Measurements from ENCODE around the gene TMEM33.

TMEM33 gene

GRCh38 chr4:41940834-41941233, 5.6 kb downstream of the TMEM33 start:
- H3K27ac ChIP-seq (ENCODE audit: low read length): no peak overlapping the region
- H2AFZ ChIP-seq (ENCODE audit: low read depth, low read length): no peak overlapping the region
- H3K4me1 ChIP-seq (ENCODE audit: low read length): peaks cover 12% of the 10 kb centered on the region
- H3K4me2 ChIP-seq (ENCODE audit: low read length): no peak overlapping the region
- H3K9ac ChIP-seq (ENCODE audit: low read length): no peak overlapping the region
- H3K4me3 ChIP-seq (ENCODE audit: low read length): no peak overlapping the region
- H3K9me3 ChIP-seq (ENCODE audit: insufficient read depth, low read length): no peaks in the 10 kb centered on the region
- TF ChIP-seq EZH2phosphoT487 (IDR thresholded peaks at IDR 0.05; ENCODE audit: low read depth): no peak
- TF ChIP-seq, protein P1, sequence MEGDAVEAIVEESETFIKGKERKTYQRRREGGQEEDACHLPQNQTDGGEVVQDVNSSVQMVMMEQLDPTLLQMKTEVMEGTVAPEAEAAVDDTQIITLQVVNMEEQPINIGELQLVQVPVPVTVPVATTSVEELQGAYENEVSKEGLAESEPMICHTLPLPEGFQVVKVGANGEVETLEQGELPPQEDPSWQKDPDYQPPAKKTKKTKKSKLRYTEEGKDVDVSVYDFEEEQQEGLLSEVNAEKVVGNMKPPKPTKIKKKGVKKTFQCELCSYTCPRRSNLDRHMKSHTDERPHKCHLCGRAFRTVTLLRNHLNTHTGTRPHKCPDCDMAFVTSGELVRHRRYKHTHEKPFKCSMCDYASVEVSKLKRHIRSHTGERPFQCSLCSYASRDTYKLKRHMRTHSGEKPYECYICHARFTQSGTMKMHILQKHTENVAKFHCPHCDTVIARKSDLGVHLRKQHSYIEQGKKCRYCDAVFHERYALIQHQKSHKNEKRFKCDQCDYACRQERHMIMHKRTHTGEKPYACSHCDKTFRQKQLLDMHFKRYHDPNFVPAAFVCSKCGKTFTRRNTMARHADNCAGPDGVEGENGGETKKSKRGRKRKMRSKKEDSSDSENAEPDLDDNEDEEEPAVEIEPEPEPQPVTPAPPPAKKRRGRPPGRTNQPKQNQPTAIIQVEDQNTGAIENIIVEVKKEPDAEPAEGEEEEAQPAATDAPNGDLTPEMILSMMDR (IDR thresholded peaks at IDR 0.05; ENCODE audit: low read depth, low read length): no peak
- peaks cover 77% of the 10 kb centered on the region for H3K79me2 ChIP-seq (ENCODE audit: low read length)
- H4K20me1 ChIP-seq (ENCODE audit: insufficient read depth, low read length): no peaks in the 10 kb centered on the region
- no peaks in the 10 kb centered on the region for H3K27me3 ChIP-seq (ENCODE audit: low read depth, low read length)
- peaks cover 53% of the 10 kb centered on the region for H3K36me3 ChIP-seq (replicated peaks; ENCODE audit: low read depth, low read length)

DNA sequence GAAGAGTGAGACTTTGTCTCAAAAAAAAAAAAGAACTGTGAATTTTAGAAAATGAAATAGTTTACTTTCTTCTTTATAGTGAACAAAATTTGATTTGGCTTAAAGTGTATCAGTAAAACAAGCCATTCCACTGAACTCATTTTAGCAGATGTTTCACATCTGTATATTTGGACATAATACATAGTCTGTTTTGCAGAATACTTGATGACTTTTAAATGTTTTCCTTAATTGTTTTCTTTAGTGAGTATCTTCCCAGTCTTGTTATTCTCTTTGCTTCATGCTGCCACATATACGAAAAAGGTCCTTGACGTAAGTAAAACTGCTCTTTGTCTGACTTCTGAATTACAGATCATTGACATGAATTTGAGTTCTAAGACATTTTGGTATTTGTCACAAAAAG, 8.3 kb downstream of the TMEM33 start:
- Histone ChIP-seq H3K4me1 (ENCODE audit: low read length) (no peaks in the 10 kb centered on the region), H3K27ac (ENCODE audit: low read length) (no peak overlapping the region), H3K36me3 (replicated peaks; ENCODE audit: low read depth, low read length) (peaks cover 49% of the 10 kb centered on the region), H3K79me2 (ENCODE audit: low read length) (peaks cover 54% of the 10 kb centered on the region), H3K4me2 (ENCODE audit: low read length) (no peak overlapping the region), H3K9ac (ENCODE audit: low read length) (no peak overlapping the region), H3K27me3 (ENCODE audit: low read depth, low read length) (no peaks in the 10 kb centered on the region), H2AFZ (ENCODE audit: low read depth, low read length) (no peak overlapping the region), H3K4me3 (ENCODE audit: low read length) (no peak overlapping the region), H4K20me1 (ENCODE audit: insufficient read depth, low read length) (no peaks in the 10 kb centered on the region), H3K9me3 (ENCODE audit: insufficient read depth, low read length) (no peaks in the 10 kb centered on the region)
- TF ChIP-seq, protein P1 (IDR thresholded peaks at IDR 0.05; ENCODE audit: low read depth, low read length): no peak
- TF ChIP-seq EZH2phosphoT487 (IDR thresholded peaks at IDR 0.05; ENCODE audit: low read depth): no peak

- H3K4me3 ChIP-seq (ENCODE audit: low read length): no peak overlapping the region
- no peak overlapping the region for H3K4me2 ChIP-seq (ENCODE audit: low read length)
- H3K4me1 ChIP-seq (ENCODE audit: low read length): no peaks in the 10 kb centered on the region
- TF ChIP-seq, protein P1 (IDR thresholded peaks at IDR 0.05; ENCODE audit: low read depth, low read length): no peak
- no peak for TF ChIP-seq EZH2phosphoT487 (IDR thresholded peaks at IDR 0.05; ENCODE audit: low read depth)
- no peaks in the 10 kb centered on the region for H4K20me1 ChIP-seq (ENCODE audit: insufficient read depth, low read length)
- no peaks in the 10 kb centered on the region for H3K27me3 ChIP-seq (ENCODE audit: low read depth, low read length)
- no peaks in the 10 kb centered on the region for H3K9me3 ChIP-seq (ENCODE audit: insufficient read depth, low read length)
- peaks cover 44% of the 10 kb centered on the region for H3K36me3 ChIP-seq (replicated peaks; ENCODE audit: low read depth, low read length)
- H3K9ac ChIP-seq (ENCODE audit: low read length): no peak overlapping the region
- H2AFZ ChIP-seq (ENCODE audit: low read depth, low read length): no peak overlapping the region
- H3K79me2 ChIP-seq (ENCODE audit: low read length): peaks cover 49% of the 10 kb centered on the region
- H3K27ac ChIP-seq (ENCODE audit: low read length): no peak overlapping the region
Measured at GRCh38 chr4:41944089-41944488, 8.9 kb downstream of the TMEM33 start.

GRCh38 chr4:41949531-41949930, 14.3 kb downstream of the TMEM33 start:
- no peak for TF ChIP-seq EZH2phosphoT487 (IDR thresholded peaks at IDR 0.05; ENCODE audit: low read depth)
- TF ChIP-seq, protein P1 (IDR thresholded peaks at IDR 0.05; ENCODE audit: low read depth, low read length): no peak
- H4K20me1 ChIP-seq (ENCODE audit: insufficient read depth, low read length): no peaks in the 10 kb centered on the region
- no peaks in the 10 kb centered on the region for H3K9me3 ChIP-seq (ENCODE audit: insufficient read depth, low read length)
- H3K4me1 ChIP-seq (ENCODE audit: low read length): no peaks in the 10 kb centered on the region
- no peak overlapping the region for H3K9ac ChIP-seq (ENCODE audit: low read length)
- H3K4me2 ChIP-seq (ENCODE audit: low read length): no peak overlapping the region
- H3K36me3 ChIP-seq (replicated peaks; ENCODE audit: low read depth, low read length): peaks cover 47% of the 10 kb centered on the region
- H3K4me3 ChIP-seq (ENCODE audit: low read length): no peak overlapping the region
- no peak overlapping the region for H2AFZ ChIP-seq (ENCODE audit: low read depth, low read length)
- no peak overlapping the region for H3K27ac ChIP-seq (ENCODE audit: low read length)
- H3K27me3 ChIP-seq (ENCODE audit: low read depth, low read length): no peaks in the 10 kb centered on the region
- H3K79me2 ChIP-seq (ENCODE audit: low read length): peaks cover 9% of the 10 kb centered on the region; the same call in 1 of the 2 replicates

Data from OCI-LY3 (cell line).